Nephron (organoid): ENCODE results near the gene SMAD6.

Source experiments
- H3K27ac Mint-ChIP-seq, 3 experiments: 2 replicates each; pipeline ENCODE4 v1.8.0; 2020; ENCODE audit warnings: mixed read lengths in 3 of 3, mild to moderate bottlenecking in 2 of 3, moderate library complexity in 1 of 3
- H3K27me3 Mint-ChIP-seq: 2 replicates; pipeline ENCODE4 v1.8.0; 2021; ENCODE audit warnings: low read depth, mild to moderate bottlenecking, moderate library complexity, mixed read lengths
- H3K36me3 Mint-ChIP-seq: 2 replicates; pipeline ENCODE4 v1.8.0; 2020; ENCODE audit warnings: low read depth, mixed read lengths
- H3K4me1 Mint-ChIP-seq: 2 replicates; pipeline ENCODE4 v1.8.0; 2020; ENCODE audit warnings: mixed read lengths
- H3K4me3 Mint-ChIP-seq, 3 experiments: 2 replicates each; pipeline ENCODE4 v1.8.0; 2020; ENCODE audit warnings: mild to moderate bottlenecking in 3 of 3, mixed read lengths in 3 of 3, moderate library complexity in 2 of 3
- H3K9me3 Mint-ChIP-seq: 2 replicates; pipeline ENCODE4 v1.8.0; 2020; ENCODE audit warnings: mixed read lengths
- TF ChIP-seq, protein P1 (sequence below), 3 experiments: fragments of 200-600 bp; sonication (generic); IDR thresholded peaks; one replicate each; pipeline ENCODE4 v1.5.0; 2021; ENCODE audit warnings: antibody characterized with exemption in 3 of 3; ENCODE audit not compliant: unreplicated experiment in 3 of 3

SMAD6 gene

DNA sequence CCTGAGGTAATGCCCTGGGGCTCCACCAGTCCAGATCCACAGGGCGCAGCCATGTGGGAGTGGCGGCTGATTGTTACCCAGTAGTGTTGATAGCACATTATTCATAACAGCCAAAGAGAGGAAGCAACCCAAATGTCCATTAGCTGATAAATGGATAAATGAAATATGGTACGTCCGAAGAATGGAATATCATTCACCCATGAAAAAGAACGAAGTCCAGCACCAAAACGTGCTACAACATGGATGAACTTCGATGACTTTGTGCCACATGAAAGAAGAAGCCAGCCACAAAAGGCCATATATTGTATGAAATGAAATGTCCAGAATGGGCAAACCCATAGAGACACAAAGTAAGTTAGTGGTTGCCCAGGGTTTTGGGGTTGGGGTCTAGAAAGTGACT is 6.4 kb downstream of the SMAD6 start:
- Mint-ChIP-seq H3K27me3 (no peaks in the 10 kb centered on the region), H3K4me1 (peaks cover 61% of the 10 kb centered on the region), H3K4me3 (peak overlapping the region; percentile 31 to 93 (median 64)), H3K27ac (peak overlapping the region; percentile 94 to 97 (median 97)), H3K36me3 (peaks cover 41% of the 10 kb centered on the region), H3K9me3 (no peaks in the 10 kb centered on the region)
- TF ChIP-seq, protein P1, sequence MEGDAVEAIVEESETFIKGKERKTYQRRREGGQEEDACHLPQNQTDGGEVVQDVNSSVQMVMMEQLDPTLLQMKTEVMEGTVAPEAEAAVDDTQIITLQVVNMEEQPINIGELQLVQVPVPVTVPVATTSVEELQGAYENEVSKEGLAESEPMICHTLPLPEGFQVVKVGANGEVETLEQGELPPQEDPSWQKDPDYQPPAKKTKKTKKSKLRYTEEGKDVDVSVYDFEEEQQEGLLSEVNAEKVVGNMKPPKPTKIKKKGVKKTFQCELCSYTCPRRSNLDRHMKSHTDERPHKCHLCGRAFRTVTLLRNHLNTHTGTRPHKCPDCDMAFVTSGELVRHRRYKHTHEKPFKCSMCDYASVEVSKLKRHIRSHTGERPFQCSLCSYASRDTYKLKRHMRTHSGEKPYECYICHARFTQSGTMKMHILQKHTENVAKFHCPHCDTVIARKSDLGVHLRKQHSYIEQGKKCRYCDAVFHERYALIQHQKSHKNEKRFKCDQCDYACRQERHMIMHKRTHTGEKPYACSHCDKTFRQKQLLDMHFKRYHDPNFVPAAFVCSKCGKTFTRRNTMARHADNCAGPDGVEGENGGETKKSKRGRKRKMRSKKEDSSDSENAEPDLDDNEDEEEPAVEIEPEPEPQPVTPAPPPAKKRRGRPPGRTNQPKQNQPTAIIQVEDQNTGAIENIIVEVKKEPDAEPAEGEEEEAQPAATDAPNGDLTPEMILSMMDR (IDR thresholded peaks at IDR 0.05; ENCODE audit: unreplicated experiment in 3 of 3), result no peak

DNA sequence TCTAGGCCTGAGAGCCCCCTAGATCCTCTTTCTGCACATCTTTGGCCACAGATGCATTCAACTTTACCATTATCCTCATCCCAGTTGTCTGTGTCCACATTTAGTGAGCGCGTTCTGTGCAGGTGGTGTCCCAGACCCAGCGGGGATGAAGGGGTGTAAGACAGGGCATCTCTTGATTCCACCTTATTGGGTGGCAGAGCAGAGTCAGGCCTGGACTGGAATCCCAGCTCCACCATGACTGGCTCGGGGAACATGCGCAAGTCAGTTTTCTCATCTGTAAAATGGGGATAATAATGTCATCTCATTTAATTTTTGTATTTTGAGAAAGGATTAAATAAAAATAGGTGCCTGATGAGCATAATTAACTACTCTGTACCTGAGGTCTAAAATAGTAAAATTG is 7.8 kb downstream of the SMAD6 start:
- no peaks in the 10 kb centered on the region for H3K9me3 Mint-ChIP-seq
- H3K27me3 Mint-ChIP-seq, result no peaks in the 10 kb centered on the region
- TF ChIP-seq, protein P1 (IDR thresholded peaks at IDR 0.05; ENCODE audit: unreplicated experiment in 3 of 3), result no peak
- H3K4me1 Mint-ChIP-seq, result peaks cover 68% of the 10 kb centered on the region
- H3K36me3 Mint-ChIP-seq, result peaks cover 40% of the 10 kb centered on the region
- peak overlapping the region in 1 of 3 experiments; percentile 31 for H3K27ac Mint-ChIP-seq
- H3K4me3 Mint-ChIP-seq, result no peak overlapping the region

DNA sequence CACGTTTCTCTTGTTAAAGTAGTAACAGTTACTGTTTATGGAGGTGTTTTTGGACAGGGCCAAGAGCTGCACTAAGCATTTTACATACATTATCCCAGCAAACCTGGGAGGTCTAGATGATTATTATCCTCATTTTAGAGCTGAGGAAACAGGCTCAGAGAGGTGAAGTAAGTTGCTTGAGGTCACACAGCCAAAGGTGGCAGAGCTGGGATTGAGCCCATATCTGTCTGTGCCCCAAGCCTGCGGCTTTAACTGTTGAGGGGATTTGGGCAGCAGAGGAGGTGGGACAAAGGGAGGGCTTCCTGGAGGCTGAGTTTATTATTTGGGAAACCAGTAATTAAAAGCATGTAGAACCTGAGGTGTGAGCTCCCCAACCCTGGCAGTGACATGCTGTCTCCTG is 9.2 kb downstream of the SMAD6 start:
- H3K4me1 Mint-ChIP-seq, result peaks cover 70% of the 10 kb centered on the region

DNA sequence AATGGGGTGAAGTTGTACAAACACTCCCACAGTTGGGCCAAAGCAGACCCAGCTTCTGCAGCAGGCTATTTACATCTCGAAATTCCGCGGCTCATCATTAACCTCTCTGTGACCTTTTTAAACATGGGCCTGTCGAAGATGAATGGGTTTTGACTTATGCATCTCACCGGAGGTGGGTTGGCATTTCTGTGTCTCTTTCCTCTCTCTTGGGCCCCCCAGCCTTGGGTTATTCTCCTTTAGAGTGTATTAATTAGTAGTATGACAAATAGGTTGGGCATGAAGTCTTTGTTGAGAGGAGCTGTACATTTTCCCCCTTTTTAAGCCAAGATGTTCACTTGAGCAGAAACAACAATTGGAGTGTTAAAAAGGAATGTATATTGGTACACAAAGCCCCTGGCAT is 9.8 kb downstream of the SMAD6 start:
- Mint-ChIP-seq H3K4me3 (peak overlapping the region in 1 of 3 experiments; percentile 28), H3K9me3 (no peaks in the 10 kb centered on the region), H3K36me3 (peaks cover 49% of the 10 kb centered on the region), H3K4me1 (peaks cover 72% of the 10 kb centered on the region), H3K27me3 (no peaks in the 10 kb centered on the region), H3K27ac (peak overlapping the region; percentile 24 to 68 (median 53))
- TF ChIP-seq, protein P1 (IDR thresholded peaks at IDR 0.05; ENCODE audit: unreplicated experiment in 3 of 3), result no peak

More for the DNA sequence above, 9.2 kb downstream of the SMAD6 start:
- Mint-ChIP-seq H3K27me3 (no peaks in the 10 kb centered on the region), H3K27ac (no peak overlapping the region), H3K4me3 (no peak overlapping the region), H3K36me3 (peaks cover 43% of the 10 kb centered on the region), H3K9me3 (no peaks in the 10 kb centered on the region)
- TF ChIP-seq, protein P1 (IDR thresholded peaks at IDR 0.05; ENCODE audit: unreplicated experiment in 3 of 3), result no peak

DNA sequence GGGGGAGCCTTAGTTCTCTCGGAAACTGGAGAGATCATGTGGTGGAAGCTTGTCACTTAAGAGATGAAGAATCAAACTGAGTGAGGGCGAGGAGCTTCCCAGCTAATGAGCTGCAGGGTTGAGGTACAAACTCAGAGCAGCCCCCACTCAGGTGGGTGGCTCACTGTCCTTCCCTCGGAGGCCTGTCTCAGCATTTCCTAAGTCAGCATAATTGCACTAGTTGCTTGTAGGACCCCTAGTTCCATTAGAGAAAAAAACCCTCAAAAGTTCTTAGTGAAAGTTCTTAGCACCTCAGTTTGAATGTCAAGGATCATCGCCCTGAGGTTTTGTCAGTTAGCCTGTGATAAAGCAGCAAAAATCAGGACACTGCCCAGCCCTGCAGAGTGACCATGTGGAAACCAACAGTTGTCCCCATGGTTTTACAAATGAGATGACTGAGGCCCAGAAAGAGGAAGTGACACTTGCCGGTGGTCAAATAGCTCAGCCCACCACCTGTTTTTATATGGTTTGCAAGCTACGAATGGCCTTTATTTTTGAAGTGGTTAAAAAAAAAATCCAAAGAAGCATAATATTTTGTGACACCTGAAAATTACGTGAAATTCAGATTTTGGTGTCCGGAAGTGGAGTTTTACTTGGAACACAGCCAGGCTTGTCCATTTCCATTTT is 11.9 kb downstream of the SMAD6 start:
- Mint-ChIP-seq H3K4me1 (peaks cover 72% of the 10 kb centered on the region), H3K9me3 (no peaks in the 10 kb centered on the region), H3K4me3 (no peak overlapping the region), H3K36me3 (peaks cover 59% of the 10 kb centered on the region), H3K27ac (peak overlapping the region; percentile 30 to 93 (median 82)), H3K27me3 (no peaks in the 10 kb centered on the region)
- TF ChIP-seq, protein P1 (IDR thresholded peaks at IDR 0.05; ENCODE audit: unreplicated experiment in 3 of 3), result no peak

DNA sequence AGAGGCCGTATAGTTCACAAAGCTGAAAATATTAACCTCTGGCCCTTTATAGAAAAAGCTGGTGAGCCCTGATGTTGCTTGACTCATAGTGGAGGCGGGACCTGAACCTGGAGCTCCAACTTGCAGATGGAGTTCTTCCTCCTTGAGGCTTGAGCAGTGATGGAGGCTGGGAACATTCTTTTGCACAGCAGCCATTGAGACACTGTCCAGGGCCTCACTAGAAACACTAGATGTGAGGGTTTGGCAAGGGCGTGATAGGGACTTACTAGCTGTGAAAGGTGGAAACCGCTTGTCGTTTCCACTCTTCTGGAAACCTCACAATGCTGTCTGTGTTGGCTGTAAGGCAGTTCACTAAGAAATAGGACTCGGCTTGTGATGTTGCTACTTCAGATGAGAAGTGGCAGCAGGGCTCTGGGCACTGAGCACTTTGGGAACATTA is 12.5 kb downstream of the SMAD6 start:
- Mint-ChIP-seq H3K27ac (peak overlapping the region; percentile 82 to 93 (median 89)), H3K4me1 (peaks cover 70% of the 10 kb centered on the region), H3K4me3 (peak overlapping the region in 2 of 3 experiments; percentile 5 to 41), H3K36me3 (peaks cover 58% of the 10 kb centered on the region), H3K9me3 (no peaks in the 10 kb centered on the region), H3K27me3 (no peaks in the 10 kb centered on the region)
- TF ChIP-seq, protein P1 (IDR thresholded peaks at IDR 0.05; ENCODE audit: unreplicated experiment in 3 of 3), result no peak
